ENCODE data around the gene MAN1C1. TPM values are rescaled to one million over a fixed set of nuclear protein-coding genes. Genes with fewer than 3 reads are reported as not detected.

Gene MAN1C1
- total and polyA plus RNA-seq, 2 donors from 2014 or later = 31.7 to 65.5 TPM

DNA sequence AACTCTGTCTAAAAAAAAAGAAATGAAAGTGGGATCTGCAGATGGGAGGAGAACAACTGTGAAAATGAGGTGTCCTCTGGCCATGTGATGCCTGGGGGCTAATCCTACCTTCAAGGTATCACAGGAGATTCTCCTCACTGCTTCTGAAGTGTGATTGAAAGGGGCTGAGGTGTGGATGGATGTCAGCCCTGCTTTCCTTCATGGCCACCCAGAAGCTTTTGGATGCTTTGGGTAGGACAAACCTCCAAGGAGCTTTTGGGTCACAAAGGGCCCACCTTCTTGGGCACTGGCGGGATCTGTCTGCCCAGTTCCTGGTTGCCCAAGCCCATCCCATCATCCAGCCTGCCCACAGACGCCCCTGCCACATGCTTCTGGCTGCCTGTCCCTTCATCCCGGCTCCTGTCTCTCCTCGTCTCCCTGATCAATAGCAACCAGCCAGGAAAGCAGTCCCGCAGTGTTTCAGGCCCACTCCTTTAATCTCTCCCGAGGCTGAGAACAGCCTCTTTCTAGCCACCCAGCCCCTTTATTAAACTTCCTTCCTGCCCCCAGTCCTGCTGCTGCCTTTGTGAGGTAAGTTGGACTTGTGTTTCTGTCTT is 87.2 kb downstream of the MAN1C1 start:
- H3K9me3 ChIP-seq (ENCODE audit: control insufficient read depth in 2 of 3, insufficient read depth in 1 of 3, low read length in 3 of 3) = no peaks in the 10 kb centered on the region
- no peak for TF ChIP-seq CTCF (IDR thresholded peaks at IDR 0.05; ENCODE audit: borderline replicate concordance, extremely low read depth, insufficient read depth)
- intact Hi-C loops (cut with DNase I) = no loop called here
- no peak for FAIRE-seq
- H3K4me3 ChIP-seq (ENCODE audit: low read length in 3 of 3) = no peak overlapping the region
- H3K4me1 ChIP-seq (ENCODE audit: control insufficient read depth in 2 of 3, insufficient read depth in 2 of 3, low read depth in 1 of 3, low read length in 3 of 3) = peaks cover 0 to 15% (median 3%) of the 10 kb centered on the region in 3 donors
- no peaks in the 10 kb centered on the region for H3K27me3 ChIP-seq (ENCODE audit: control insufficient read depth, insufficient read depth, low read length)
- no peaks in the 10 kb centered on the region for H3K36me3 ChIP-seq (ENCODE audit: control insufficient read depth in 2 of 3, insufficient read depth in 3 of 3, low read length in 3 of 3)
- no peak for DNase-seq
- H3K27ac ChIP-seq (ENCODE audit: low read depth in 2 of 2, low read length in 2 of 2) = no peak overlapping the region
- H3K9ac ChIP-seq (ENCODE audit: low read length in 3 of 3) = no peak overlapping the region

- Histone ChIP-seq H3K9ac (ENCODE audit: low read length in 3 of 3) (no peak overlapping the region), H3K4me3 (ENCODE audit: low read length in 3 of 3) (no peak overlapping the region), H3K9me3 (ENCODE audit: control insufficient read depth in 2 of 3, insufficient read depth in 1 of 3, low read length in 3 of 3) (no peaks in the 10 kb centered on the region), H3K4me1 (ENCODE audit: control insufficient read depth in 2 of 3, insufficient read depth in 2 of 3, low read depth in 1 of 3, low read length in 3 of 3) (peaks cover 0 to 15% (median 3%) of the 10 kb centered on the region in 3 donors), H3K27ac (ENCODE audit: low read depth in 2 of 2, low read length in 2 of 2) (no peak overlapping the region), H3K36me3 (ENCODE audit: control insufficient read depth in 2 of 3, insufficient read depth in 3 of 3, low read length in 3 of 3) (no peaks in the 10 kb centered on the region), H3K27me3 (ENCODE audit: control insufficient read depth, insufficient read depth, low read length) (no peaks in the 10 kb centered on the region)
- TF ChIP-seq CTCF (IDR thresholded peaks at IDR 0.05; ENCODE audit: borderline replicate concordance, extremely low read depth, insufficient read depth) = no peak
- FAIRE-seq (no peak), DNase-seq (no peak)
- intact Hi-C loops (cut with DNase I) = no loop called here
These were observed 87.7 kb downstream of the MAN1C1 start for GRCh38 chr1:25704267-25704691.

- no peak for TF ChIP-seq CTCF (IDR thresholded peaks at IDR 0.05; ENCODE audit: borderline replicate concordance, extremely low read depth, insufficient read depth)
- Histone ChIP-seq H3K9ac (ENCODE audit: low read length in 3 of 3) (no peak overlapping the region), H3K4me1 (ENCODE audit: control insufficient read depth in 2 of 3, insufficient read depth in 2 of 3, low read depth in 1 of 3, low read length in 3 of 3) (peaks cover 0 to 7% (median 3%) of the 10 kb centered on the region in 3 donors), H3K27me3 (ENCODE audit: control insufficient read depth, insufficient read depth, low read length) (no peaks in the 10 kb centered on the region), H3K4me3 (ENCODE audit: low read length in 3 of 3) (no peak overlapping the region), H3K9me3 (ENCODE audit: control insufficient read depth in 2 of 3, insufficient read depth in 1 of 3, low read length in 3 of 3) (no peaks in the 10 kb centered on the region), H3K27ac (ENCODE audit: low read depth in 2 of 2, low read length in 2 of 2) (no peak overlapping the region), H3K36me3 (ENCODE audit: control insufficient read depth in 2 of 3, insufficient read depth in 3 of 3, low read length in 3 of 3) (no peaks in the 10 kb centered on the region)
- intact Hi-C loops (cut with DNase I) = no loop called here
- FAIRE-seq (no peak), DNase-seq (no peak)
These were observed 89.1 kb downstream of the MAN1C1 start for GRCh38 chr1:25705699-25706098.

All from kidney (tissue), 14 donors.